ENCODE results near the gene SMAD5.
A peak's percentile ranks its signal among the peaks of the same experiment; 100 is the strongest.

The SMAD5 gene

GRCh38 chr5:136132557-136133221, at the start of gene SMAD5:
SMAD5 (plus strand) TSS chr5:136132845; CDS start chr5:136153761, 20,916 bp downstream.
- peak; percentile 93 for DNase-seq

- no peak for DNase-seq
Observed at GRCh38 chr5:136084698-136085097, 47.9 kb upstream of the SMAD5 start.

GRCh38 chr5:136086783-136087566, 45.7 kb upstream of the SMAD5 start:
- DNase-seq = no peak

GRCh38 chr5:136087961-136088871, 44.4 kb upstream of the SMAD5 start:
- no peak for DNase-seq

- no peak for DNase-seq
Observed at GRCh38 chr5:136089791-136090190, 42.9 kb upstream of the SMAD5 start.

GRCh38 chr5:136090319-136090718, 42.3 kb upstream of the SMAD5 start:
- no peak for DNase-seq

GRCh38 chr5:136094189-136094912, 38.3 kb upstream of the SMAD5 start:
- DNase-seq = no peak

- DNase-seq = no peak
Observed at GRCh38 chr5:136094913-136095641, 37.6 kb upstream of the SMAD5 start.

- DNase-seq = no peak
Observed at GRCh38 chr5:136098176-136098575, 34.5 kb upstream of the SMAD5 start.

- no peak for DNase-seq
Observed at GRCh38 chr5:136099870-136100269, 32.8 kb upstream of the SMAD5 start.

GRCh38 chr5:136101884-136102283, 30.8 kb upstream of the SMAD5 start:
- DNase-seq = no peak

GRCh38 chr5:136103118-136103517, 29.5 kb upstream of the SMAD5 start:
- DNase-seq = no peak

GRCh38 chr5:136104306-136104965, 28.2 kb upstream of the SMAD5 start:
- DNase-seq = no peak

- DNase-seq = no peak
Observed at GRCh38 chr5:136106351-136107031, 26.2 kb upstream of the SMAD5 start.

- DNase-seq = no peak
Observed at GRCh38 chr5:136108180-136108611, 24.4 kb upstream of the SMAD5 start.

GRCh38 chr5:136108766-136109165, 23.9 kb upstream of the SMAD5 start:
- no peak for DNase-seq

GRCh38 chr5:136109453-136110135, 23.1 kb upstream of the SMAD5 start:
- peak; percentile 2 for DNase-seq

- DNase-seq = peak; percentile 58
Observed at GRCh38 chr5:136113606-136114005, 19.0 kb upstream of the SMAD5 start.

GRCh38 chr5:136114414-136115125, 18.1 kb upstream of the SMAD5 start:
- no peak for DNase-seq
